GM19455 (cell line): ENCODE results near the gene BCAR1.
"Not testable (repeated sequence)": the region's sequence is repeated elsewhere in the genome, so short reads cannot be mapped to it uniquely, and the experiment has no call there.

Source experiments
- ATAC-seq: cut with Tn5 transposase; IDR thresholded peaks from one replicate; pipeline ENCODE4 v1.9.1; 2021; ENCODE audit not compliant: unreplicated experiment

Gene BCAR1, protein sequence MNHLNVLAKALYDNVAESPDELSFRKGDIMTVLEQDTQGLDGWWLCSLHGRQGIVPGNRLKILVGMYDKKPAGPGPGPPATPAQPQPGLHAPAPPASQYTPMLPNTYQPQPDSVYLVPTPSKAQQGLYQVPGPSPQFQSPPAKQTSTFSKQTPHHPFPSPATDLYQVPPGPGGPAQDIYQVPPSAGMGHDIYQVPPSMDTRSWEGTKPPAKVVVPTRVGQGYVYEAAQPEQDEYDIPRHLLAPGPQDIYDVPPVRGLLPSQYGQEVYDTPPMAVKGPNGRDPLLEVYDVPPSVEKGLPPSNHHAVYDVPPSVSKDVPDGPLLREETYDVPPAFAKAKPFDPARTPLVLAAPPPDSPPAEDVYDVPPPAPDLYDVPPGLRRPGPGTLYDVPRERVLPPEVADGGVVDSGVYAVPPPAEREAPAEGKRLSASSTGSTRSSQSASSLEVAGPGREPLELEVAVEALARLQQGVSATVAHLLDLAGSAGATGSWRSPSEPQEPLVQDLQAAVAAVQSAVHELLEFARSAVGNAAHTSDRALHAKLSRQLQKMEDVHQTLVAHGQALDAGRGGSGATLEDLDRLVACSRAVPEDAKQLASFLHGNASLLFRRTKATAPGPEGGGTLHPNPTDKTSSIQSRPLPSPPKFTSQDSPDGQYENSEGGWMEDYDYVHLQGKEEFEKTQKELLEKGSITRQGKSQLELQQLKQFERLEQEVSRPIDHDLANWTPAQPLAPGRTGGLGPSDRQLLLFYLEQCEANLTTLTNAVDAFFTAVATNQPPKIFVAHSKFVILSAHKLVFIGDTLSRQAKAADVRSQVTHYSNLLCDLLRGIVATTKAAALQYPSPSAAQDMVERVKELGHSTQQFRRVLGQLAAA

DNA sequence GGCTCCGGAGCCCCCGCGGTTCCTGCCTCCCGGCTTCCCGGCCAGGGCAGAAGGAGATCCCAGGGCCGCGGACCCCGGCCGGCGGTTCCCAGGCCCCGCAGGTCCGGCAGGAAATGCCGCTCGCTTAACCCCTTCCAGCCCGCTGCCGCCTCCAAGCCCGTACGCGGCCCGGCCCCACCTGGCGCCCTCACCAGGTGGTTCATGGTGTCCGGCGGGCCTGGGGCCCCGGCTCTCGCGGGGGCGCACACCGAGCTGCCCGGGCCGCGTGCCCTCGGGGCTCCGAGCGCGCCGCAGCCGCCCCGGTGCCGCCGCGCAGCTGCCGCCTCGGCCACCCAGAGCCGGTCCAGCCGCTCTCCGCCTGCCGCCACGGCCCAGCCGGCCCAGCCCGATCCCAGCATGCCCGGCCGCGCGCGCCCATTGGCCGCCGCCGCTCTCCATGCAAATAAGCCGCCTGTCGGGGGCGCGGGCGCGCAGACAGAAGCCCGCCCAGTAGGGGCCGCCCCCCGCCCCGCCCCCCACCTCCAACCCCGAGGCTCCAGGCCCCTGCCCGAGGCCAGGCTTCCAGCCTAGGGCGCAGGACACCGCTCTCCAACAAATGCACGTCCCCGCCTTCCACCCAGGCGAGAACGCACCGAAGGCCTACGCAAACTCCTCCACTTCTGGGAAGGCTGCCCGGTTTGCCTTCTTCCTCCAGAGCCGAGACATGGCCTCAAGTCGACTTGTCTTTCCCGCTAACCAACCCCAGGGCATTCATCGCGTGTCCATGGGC, at the start of gene BCAR1:
BCAR1 (minus strand) TSS at position 345 of the 769 bp plus-strand sequence; CDS start at position 203, 142 bp downstream.
- peak; percentile 48 for ATAC-seq

DNA sequence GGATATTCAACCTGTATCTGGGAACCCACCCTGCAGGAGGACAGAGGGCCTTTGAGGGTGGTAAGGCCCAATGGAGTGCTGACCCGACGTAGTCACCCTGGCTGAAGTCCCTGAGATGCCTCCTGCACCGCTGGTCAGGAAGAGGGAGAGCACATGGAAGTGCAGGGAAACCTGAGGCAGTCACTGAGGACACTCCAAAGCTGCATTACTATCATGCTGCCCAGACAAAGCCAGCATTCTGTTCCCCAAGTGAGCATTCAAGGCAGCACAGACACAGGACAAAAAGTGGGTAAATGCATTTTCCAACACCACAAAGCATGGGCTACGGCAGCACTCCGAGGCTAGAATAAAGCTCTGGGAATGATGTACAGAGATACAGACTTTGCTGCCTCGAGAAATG, 46.8 kb upstream of the BCAR1 start:
- no peak for ATAC-seq

- no peak for ATAC-seq
Measured at GRCh38 chr16:75296606-75297005, 45.2 kb upstream of the BCAR1 start.

GRCh38 chr16:75294773-75295459, 43.5 kb upstream of the BCAR1 start:
- ATAC-seq = no peak

DNA sequence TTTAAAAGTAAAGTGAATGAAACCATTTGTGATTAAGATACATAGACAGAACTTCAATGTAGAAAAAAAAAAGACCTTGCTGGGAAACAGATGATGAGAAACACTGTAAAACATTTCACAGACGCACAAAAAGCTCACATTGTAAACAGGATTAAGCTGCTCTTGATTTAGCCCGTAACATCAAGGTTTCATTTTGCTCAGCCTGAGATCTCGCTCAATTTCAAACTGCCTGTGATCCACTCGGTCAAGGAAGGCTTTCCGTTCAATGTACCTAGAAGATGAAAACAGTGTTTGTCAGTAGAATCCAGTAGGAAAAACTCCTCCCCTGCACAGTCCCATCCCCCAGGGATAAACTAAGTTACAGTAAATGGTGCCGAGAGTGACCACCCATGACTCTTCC, 42.3 kb upstream of the BCAR1 start:
- no peak for ATAC-seq

DNA sequence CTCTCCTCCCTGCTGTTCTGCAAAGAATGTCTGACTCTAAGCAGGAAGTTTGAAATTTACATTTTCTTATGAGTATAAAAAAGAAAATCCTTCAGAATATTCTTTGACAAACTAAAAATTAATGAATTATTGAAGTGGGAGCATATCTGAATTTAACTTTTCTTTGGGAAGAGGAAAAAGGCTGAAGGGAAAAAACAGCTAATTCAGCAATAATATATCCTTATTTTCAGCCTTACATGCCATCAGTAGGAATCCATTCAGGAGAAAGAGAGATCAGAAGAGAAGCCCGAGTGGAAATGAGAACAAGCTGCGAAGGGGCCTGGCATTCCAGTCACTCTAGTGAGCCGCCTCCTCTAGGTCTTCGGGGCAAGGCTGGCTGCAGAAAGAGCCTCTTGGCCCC, 41.7 kb upstream of the BCAR1 start:
- ATAC-seq = no peak

- no peak for ATAC-seq
Measured at GRCh38 chr16:75292691-75293090, 41.3 kb upstream of the BCAR1 start.

- no peak for ATAC-seq
Measured at GRCh38 chr16:75289189-75289588, 37.8 kb upstream of the BCAR1 start.

DNA sequence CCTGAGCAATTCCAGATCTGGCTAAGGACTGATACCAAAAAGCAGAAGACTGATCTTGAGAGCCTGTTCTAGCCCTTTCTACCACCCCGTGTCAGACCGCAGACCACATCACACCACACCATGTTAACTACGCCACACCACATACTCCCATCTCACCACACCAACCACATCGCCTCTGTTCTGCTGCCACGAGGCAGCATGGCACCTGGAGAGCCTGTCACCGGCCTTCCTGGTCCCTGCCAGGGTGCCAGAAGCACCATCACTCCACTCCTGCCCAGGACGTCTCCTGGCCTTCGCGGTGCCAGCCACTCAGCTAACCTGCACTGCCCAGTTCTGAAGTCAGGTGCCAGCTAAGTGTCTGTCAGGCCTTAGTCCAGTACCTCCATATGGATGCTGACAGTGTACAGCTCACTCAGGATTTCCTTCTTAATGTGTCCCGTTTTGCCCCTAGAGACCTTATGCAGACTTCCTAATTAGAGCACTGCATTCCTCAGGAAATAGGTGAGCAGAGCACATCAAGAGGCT, 37.2 kb upstream of the BCAR1 start:
- no peak for ATAC-seq

DNA sequence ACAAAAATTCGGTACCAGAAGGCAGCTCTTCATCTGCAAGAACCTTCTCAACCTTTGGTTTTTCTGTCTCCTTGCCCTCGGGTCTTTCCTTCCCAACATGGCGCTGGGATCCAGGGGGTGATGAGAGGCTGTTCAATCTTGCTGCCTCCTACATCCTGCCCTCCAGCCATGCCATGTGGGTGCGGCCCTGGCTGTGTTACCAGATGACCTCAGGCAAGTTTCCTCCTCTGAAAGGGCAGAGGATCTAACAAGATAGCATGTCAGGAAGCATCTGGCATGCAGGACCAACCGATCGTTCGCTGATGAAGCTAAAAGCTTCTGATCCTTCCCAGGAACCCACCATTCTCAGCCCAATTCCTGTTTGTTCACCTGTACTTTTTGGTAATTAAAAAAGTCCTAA, 36.8 kb upstream of the BCAR1 start:
- no peak for ATAC-seq

GRCh38 chr16:75287708-75288107, 36.3 kb upstream of the BCAR1 start:
- no peak for ATAC-seq

- no peak for ATAC-seq
Measured at GRCh38 chr16:75286389-75286788, 35.0 kb upstream of the BCAR1 start.

DNA sequence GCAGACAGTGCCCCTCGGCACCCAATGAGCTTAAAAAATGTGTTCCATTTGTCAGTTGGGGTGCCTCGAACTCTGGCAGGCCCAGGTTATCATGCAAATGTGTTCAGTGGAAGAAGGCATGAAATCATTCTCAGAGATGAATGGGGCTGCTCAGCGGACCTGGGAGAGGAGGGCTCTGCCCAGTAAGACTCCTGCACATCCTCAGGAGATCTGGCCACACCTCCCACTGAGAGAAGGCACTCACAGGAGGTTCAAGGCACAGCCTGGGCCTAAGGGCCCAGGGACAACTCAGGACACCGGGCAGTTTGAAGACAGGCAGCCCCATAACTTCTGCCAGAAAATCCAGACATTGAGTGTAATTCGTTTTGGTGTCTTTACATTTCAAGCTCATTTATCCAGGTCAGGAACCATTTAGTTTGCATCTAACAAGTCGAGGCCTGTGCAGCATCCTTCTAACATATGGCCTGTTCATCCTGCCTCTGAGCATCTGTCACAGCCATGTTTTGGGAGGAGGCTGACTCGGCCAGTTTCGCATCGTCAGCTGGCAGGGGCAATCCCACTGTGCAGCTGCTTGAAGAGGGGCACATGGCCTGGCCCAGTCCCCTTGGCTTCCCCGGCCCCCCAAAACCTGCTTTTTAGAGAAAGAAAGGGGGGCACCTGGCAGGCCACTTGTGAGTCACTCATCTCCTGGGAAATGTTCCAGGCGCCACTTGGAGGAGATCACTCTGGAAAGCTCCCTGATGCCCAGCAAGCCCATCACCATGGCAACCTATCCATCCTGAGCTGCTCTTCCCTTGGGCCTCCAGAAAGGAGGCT, 31.2 kb upstream of the BCAR1 start:
- ATAC-seq = no peak

GRCh38 chr16:75281826-75282225, 30.4 kb upstream of the BCAR1 start:
- ATAC-seq = no peak

DNA sequence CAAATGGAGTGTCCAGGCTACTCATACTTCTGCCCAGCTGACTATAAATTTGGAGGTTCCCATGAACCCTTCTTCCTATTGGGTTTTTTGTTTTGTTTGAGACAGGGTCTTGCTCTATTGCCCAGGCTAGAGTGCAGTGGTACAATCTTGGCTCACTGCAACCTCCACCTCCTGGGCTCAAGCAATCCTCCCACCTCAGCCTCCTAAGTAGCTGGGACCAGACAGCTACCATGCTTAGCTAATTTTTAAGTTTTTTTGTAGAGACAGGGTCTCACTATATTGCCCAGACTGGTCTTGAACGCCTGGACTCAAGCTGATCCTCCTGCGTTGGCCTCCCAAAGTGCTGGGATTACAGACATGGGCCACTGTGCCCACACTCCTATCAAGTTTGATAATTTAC, 29.6 kb upstream of the BCAR1 start:
- not testable (repeated sequence) for ATAC-seq

- no peak for ATAC-seq
Measured at GRCh38 chr16:75280331-75280804, 28.9 kb upstream of the BCAR1 start.

DNA sequence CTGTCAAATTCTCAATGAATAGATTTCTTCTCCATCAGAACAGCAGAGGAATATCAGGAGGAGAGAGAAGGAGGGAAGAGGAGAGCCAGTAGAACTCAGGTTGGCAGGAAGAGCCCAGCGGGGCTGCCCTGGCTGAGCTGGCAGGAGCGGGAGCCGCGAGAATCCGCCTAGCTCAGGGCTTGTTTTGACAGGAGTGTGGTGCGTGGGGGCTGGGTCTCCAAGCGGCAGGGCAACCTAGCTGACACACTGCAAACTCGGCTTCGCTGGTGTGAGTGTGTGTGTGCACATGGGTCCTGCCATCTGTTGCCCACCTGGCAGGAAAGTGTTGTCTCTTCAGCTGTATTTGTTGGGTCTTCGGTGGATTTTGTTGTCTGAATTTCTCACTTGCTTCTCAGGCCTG, 27.9 kb upstream of the BCAR1 start:
- no peak for ATAC-seq

DNA sequence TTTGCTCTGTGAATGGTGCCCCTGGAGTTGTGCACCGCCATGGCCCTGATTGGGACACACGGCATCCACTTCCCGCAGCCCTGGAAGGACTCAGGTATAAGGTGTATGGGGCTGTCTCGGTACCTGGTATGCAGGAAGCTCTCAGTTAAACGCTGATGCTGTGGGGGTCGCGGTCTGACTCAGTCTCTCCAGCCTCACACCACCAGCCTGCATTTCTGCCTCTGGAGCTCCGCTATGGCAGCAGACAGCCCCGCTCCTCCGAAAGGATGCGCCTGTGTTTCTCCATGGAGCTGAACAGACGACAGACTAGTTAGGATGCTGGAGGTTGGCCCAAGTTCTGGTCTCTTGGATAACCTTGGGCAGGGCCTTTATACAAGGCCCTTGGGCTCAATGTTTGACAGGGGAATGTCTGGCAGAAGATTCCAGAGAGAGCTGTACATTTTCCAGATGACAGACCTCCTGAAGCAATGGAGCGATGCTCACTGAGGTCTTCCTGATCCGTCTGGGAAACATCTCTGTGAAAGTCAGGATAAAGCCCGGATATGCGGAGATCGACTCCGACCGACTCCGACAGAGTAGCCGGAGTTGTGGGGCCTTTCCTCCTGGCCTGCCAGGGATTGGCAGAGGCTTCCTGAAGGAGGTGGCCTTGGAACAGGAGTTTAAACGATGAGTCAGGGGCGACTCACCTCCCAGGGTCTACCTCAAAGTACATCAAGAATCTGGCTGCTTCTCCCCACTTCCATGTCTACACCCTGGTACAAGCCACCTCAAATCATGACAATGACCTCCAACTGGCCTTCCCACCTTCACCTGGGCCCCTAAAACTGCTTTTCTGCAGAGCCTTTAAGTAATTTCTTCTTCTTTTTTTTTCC, 21.9 kb upstream of the BCAR1 start:
- no peak for ATAC-seq

GRCh38 chr16:75272629-75273028, 21.2 kb upstream of the BCAR1 start:
- ATAC-seq = not testable (repeated sequence)
